ENCODE measurements around the gene FIBCD1. TPM values are rescaled to one million over a fixed set of nuclear protein-coding genes. Genes with fewer than 3 reads are reported as not detected.
"Not testable (repeated sequence)": the region's sequence is repeated elsewhere in the genome, so short reads cannot be mapped to it uniquely, and the experiment has no call there.

Gene FIBCD1
- total RNA-seq, 1 donor from 2014 or later: 0.59 TPM

GRCh38 chr9:130918826-130919558 lies 20.1 kb downstream of the FIBCD1 start:
- intact Hi-C loops (cut with DNase I): no loop called here
- DNase-seq (no peak), ATAC-seq (ENCODE audit: poor library complexity) (peak; percentile 70)

GRCh38 chr9:130918101-130918825 lies 20.8 kb downstream of the FIBCD1 start:
- DNase-seq (no peak), ATAC-seq (ENCODE audit: poor library complexity) (peak; percentile 9)
- intact Hi-C loops (cut with DNase I): no loop called here

GRCh38 chr9:130917168-130917960 lies 21.7 kb downstream of the FIBCD1 start:
- intact Hi-C loops (cut with DNase I): no loop called here
- ATAC-seq (ENCODE audit: poor library complexity) (no peak), DNase-seq (no peak)

GRCh38 chr9:130915096-130915447 lies 24.0 kb downstream of the FIBCD1 start:
- DNase-seq (no peak), ATAC-seq (ENCODE audit: poor library complexity) (no peak)
- intact Hi-C loops (cut with DNase I): no loop called here

GRCh38 chr9:130914417-130915095 lies 24.5 kb downstream of the FIBCD1 start:
- DNase-seq (no peak), ATAC-seq (ENCODE audit: poor library complexity) (no peak)
- intact Hi-C loops (cut with DNase I): no loop called here

- DNase-seq (no peak), ATAC-seq (ENCODE audit: poor library complexity) (no peak)
- intact Hi-C loops (cut with DNase I): no loop called here
These were observed 25.2 kb downstream of the FIBCD1 start for GRCh38 chr9:130913599-130914416.

GRCh38 chr9:130912932-130913598 lies 26.0 kb downstream of the FIBCD1 start:
- DNase-seq: no peak
- intact Hi-C loops (cut with DNase I): no loop called here
- no peak for ATAC-seq (ENCODE audit: poor library complexity)

GRCh38 chr9:130911254-130912049 lies 27.6 kb downstream of the FIBCD1 start:
- DNase-seq (no peak), ATAC-seq (ENCODE audit: poor library complexity) (no peak)
- intact Hi-C loops (cut with DNase I): no loop called here

- intact Hi-C loops (cut with DNase I); ATAC-seq (ENCODE audit: poor library complexity); DNase-seq: not testable (repeated sequence)
These were observed 28.4 kb downstream of the FIBCD1 start for GRCh38 chr9:130910670-130911069.

GRCh38 chr9:130910041-130910440 lies 29.0 kb downstream of the FIBCD1 start:
- intact Hi-C loops (cut with DNase I); DNase-seq; ATAC-seq (ENCODE audit: poor library complexity): not testable (repeated sequence)

- intact Hi-C loops (cut with DNase I): no loop called here
- ATAC-seq (ENCODE audit: poor library complexity): no peak
- DNase-seq: no peak
These were observed 30.1 kb downstream of the FIBCD1 start for GRCh38 chr9:130908878-130909355.

GRCh38 chr9:130908146-130908877 lies 30.7 kb downstream of the FIBCD1 start:
- ATAC-seq (ENCODE audit: poor library complexity): no peak
- intact Hi-C loops (cut with DNase I): no loop called here
- no peak for DNase-seq

- ATAC-seq (ENCODE audit: poor library complexity) (no peak), DNase-seq (no peak)
- intact Hi-C loops (cut with DNase I): no loop called here
These were observed 32.2 kb downstream of the FIBCD1 start for GRCh38 chr9:130906735-130907416.

GRCh38 chr9:130905902-130906734 lies 32.9 kb downstream of the FIBCD1 start:
- intact Hi-C loops (cut with DNase I): no loop called here
- no peak for ATAC-seq (ENCODE audit: poor library complexity)
- no peak for DNase-seq
